Measurements from ENCODE around the gene MBD5.

DNA sequence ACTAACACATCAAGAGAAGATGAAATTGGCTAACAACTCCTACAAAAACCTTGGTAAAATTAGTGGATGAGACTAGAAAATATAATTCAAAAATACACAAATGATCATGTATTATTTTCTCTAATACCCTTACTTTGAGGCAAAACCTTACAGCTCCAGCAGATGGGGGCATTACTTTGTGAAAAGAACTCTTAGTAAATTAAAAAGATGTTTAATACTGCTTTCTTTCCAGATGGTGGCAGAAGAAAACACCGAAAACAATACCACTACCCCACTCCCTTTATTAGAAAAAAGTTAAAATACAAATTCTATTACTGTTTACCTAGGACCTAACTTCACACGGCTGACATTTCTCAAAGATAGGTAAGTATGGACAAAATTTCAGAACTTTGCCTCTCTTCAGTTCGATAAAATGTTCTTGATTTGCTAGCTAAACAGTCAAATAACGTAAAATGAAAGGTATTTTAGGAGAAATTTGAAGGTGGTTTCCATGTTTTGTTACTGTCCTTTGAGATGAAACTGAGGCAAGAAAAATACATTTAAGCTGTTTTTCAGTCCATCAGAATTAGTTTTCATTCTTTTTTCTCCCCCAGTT is 31.0 kb upstream of the MBD5 start:
- TF ChIP-seq, protein P1, sequence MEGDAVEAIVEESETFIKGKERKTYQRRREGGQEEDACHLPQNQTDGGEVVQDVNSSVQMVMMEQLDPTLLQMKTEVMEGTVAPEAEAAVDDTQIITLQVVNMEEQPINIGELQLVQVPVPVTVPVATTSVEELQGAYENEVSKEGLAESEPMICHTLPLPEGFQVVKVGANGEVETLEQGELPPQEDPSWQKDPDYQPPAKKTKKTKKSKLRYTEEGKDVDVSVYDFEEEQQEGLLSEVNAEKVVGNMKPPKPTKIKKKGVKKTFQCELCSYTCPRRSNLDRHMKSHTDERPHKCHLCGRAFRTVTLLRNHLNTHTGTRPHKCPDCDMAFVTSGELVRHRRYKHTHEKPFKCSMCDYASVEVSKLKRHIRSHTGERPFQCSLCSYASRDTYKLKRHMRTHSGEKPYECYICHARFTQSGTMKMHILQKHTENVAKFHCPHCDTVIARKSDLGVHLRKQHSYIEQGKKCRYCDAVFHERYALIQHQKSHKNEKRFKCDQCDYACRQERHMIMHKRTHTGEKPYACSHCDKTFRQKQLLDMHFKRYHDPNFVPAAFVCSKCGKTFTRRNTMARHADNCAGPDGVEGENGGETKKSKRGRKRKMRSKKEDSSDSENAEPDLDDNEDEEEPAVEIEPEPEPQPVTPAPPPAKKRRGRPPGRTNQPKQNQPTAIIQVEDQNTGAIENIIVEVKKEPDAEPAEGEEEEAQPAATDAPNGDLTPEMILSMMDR (IDR thresholded peaks at IDR 0.05), result peak in 3 of 7 experiments; percentile 24 to 43 (median 39)
- no peak for TF ChIP-seq POLR2AphosphoS5 (IDR thresholded peaks at IDR 0.05)
- no peak for TF ChIP-seq POLR2A (IDR thresholded peaks at IDR 0.05)

Measured in stomach (tissue), 4 donors.